Anterior cingulate cortex (tissue), 58 donors: ENCODE results near the gene AMIGO3.
"Not testable (repeated sequence)": the region's sequence is repeated elsewhere in the genome, so short reads cannot be mapped to it uniquely, and the experiment has no call there.

Experiments used
- DNase-seq, 58 donors: peaks; one replicate each; lab custom pipeline; 2025; lab: John Stamatoyannopoulos, UW

Gene AMIGO3

DNA sequence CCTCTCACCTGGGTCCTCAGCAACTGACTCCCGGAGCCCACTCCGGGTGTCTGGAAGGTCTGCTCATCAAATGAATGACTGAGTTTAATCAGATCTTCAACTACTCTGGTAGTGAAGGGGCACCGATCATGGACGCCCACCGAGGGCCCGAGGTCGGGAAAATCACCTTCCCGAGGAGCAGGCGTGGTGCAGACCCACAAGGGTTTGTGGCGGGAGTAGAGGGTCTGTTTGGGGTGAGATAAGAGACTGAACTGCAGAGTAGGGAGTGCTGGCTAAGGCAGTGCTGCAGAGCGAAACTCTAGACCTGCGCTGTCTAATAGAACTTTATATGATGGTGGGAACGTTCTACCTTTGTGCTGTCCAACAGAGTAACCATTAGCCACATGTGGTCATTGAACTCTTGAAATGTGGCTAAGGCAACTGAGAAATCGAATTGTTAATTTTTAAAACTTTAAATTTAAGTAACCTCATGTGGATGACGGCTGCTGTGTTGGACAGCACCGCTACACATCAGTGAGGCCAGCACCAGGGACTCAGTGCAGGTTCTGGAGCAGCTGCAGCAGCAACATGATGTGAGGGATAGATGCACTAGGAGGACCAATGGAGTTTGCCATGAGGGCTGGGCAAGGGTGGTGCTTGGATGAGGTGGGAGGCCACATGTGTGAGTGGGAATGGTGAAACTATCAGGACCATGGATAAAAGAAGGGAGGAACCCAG, 29.4 kb downstream of the AMIGO3 start:
- not testable (repeated sequence) for DNase-seq

DNA sequence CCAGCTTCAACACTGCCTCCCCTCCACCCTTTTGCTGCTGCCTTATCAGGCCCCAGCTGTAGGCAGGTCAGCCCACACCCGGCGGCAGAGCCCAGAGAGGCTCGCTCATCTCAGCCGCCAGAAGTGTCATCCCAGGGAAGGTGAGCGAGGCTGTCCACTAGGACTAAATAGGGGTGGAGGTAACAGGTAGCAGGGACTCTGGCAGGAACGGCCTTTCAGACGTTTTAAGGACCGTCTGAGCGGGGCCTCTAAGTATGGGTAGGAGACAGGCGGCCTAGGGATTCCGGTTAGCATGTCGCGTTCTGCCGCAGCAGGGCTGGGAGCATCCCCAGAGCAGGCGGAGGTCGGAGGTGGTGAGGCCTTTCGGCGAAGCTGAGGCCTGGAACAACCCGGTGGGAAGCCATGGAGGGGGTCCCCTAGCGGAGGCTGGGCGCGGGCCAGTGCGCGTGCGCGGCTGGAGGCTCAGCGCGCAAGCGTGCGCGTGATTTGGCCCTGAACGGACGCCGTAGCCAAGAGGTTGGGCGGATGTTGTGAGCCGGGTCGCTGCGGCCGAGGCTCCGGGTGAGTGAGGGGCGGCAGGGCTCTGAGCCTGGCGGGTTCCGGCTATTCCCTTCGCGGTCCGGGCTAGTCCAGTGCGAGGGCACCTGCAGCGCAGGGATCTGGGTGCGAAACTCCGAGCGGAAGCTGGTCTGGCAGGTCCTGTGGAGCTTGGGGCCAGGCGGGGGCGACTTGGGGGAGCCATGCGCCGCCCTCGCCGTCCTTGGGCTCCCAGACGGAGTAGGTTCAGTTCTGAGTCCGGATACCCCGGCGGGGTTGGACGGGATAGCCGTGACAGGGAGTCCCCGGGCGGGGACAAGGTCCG, 30.2 kb downstream of the AMIGO3 start, which contains the start of the genes MST1 and RNF123:
MST1 (minus strand) TSS at position 429 of the 862 bp plus-strand sequence. CDS start 783 bp downstream, outside the sequence.
RNF123 (plus strand) TSS at position 512 of the 862 bp plus-strand sequence. CDS start 1,609 bp downstream, outside the sequence.
- no peak for DNase-seq

DNA sequence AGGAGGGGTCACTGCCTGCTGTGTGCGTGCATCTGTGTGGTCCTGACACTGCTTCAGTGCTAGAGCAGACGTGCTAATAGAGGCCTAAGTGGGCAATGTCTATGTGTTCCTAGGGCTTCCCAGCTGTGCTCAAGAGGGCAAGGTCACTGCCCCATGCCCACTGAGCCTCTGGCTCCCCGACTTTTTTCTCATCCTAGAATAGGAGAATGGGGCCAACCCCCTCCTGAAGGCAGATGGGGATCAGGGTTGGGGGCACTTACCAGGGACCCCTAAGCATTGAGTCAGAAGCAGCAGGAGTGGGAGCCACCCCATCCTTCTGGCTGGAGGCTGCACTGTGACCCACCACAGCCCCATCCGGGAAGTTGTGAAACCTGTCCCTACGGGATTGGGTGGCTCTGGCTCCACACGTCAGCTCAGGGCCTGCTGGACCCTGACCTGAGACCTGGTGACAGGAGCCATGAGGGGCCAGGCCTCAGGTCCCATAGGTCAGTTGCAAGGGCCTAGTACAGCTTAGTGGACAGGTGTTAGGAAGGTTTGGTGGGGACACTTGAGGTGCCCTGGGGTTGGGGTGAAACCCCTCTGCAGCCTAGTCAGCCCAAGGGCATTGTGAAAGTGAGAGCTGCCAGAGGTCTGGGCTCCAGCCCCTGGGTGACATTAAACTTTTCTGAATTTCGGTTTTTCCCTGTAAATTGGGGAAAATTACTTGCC, 31.0 kb downstream of the AMIGO3 start:
- DNase-seq: not testable (repeated sequence)

DNA sequence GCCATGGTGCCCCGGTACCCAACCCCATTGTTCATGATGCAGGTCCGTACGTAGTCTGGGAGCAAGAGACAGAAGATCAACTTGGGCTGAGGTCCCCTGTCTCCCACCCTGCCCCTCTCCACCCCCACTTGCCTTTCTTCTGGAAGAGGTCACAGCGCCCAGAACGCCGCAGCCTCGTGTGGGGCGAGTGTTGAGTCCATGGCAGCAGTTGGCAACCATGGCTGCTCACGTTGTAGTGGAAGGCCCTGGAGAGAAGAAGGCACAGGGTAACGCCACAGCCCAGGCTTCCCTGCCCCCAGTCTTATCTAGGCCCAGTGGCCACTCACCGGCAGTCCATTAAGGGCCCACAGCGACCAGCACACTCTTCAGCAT, 32.1 kb downstream of the AMIGO3 start:
- DNase-seq: not testable (repeated sequence)

DNA sequence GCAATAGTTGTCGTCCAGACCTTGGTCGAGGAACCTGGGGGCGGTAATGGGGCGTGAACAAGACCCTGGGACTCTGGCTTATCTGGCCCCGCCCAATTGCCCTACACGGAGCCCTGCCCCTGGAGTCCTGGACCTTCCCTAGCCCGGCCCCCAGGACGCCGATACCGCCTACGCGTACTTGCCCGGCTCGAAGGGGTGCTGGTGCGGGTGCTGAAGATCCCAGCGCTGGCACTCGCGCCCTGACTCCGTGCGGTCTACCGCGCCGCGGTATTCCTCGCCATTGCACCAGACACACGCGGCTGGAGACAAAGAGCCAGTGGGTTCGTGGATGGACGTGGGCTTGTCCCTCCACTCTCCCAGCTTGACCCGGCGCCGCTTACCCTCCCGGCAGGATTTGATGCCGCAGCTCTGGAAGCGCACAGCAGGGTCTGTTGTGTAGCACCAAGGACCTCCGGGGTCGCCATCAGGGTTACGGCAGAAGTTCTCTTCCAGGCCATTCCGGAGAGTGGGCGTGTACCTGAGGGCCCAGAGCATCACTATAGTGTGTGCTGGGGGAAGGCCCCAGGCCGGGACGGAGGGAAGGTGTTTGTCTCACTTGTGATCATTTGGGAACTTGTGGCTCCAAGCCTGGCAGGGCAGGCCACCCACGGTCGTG, 32.6 kb downstream of the AMIGO3 start:
- DNase-seq: not testable (repeated sequence)

DNA sequence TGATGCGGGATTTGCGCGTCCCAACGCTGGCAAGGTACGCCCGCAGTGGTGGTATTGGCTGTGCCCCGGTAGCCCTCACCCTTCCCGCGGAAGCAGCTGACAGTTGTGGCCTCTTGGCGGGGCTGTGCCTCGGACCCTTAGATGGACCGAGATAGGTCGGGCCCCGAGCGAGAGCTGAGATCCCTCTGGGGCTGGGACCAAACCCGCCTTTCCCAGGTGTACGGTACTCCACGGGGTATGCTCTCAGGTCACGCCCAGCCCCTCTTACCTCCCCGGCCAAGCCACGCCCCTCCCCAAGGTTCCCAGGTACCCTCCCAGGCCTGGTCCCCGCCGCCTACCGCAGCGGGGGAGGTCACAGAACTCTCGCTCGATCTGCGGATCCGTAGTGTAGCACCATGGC, 33.1 kb downstream of the AMIGO3 start:
- DNase-seq: not testable (repeated sequence)

GRCh38 chr3:49685846-49686245, 33.6 kb downstream of the AMIGO3 start:
- not testable (repeated sequence) for DNase-seq

DNA sequence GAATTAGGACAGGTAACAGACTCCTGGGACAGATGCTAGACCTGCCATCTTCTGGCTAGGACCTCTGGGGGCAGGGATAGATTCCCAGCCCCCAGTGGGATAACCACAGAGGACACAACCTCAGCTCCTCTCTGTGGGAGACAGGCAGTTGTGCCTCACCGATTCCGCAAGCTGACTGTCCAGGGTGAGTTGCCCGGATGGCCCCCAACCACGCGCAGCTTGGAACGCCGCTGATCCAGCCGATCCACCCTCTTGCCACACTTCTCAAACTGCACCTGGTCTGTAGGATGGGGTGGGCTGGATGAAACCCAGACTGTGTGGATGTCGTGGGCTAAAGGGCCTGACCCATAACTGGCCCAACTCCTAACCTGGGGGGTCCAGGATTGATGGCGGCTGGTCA, 34.4 kb downstream of the AMIGO3 start:
- not testable (repeated sequence) for DNase-seq

- not testable (repeated sequence) for DNase-seq
Measured at GRCh38 chr3:49684453-49684852, 35.0 kb downstream of the AMIGO3 start.

DNA sequence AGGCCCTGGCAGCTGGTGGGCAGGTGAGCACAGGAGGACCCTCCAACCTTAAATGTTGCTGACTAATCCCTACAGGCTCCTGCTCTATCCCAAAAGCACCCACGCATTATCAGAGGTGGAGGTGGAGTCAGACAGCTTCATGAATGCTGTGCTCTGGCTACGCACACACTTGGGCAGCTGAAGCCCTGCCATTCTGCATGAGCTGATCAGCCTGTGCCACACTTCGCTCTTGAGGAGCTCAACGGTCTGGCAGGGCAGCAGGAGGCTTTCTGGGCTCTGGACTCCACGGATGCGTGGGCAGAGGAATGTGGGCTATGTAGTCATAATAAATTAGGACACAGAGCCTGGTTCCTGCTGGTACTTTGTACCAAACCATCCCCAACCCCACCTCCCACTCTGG, 36.3 kb downstream of the AMIGO3 start:
- DNase-seq: no peak

DNA sequence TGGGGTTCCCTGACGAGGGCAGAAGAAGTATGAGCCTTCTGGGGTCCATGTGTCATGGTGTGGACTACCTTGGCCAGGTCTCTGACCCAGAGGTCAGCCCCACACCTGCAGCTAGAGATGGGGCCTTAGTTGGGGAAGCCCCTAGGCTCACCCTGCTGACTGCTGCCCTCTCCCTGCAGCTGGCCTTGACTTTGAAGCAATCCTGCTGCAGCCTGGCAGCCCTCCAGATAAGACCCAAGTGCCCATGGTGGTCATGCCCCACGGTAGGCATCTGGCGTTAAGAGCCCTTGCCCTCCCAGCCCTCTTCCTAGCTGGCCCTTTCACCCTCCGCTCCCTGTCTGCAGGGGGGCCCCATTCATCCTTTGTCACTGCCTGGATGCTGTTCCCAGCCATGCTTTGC, 37.9 kb downstream of the AMIGO3 start:
- DNase-seq: no peak

DNA sequence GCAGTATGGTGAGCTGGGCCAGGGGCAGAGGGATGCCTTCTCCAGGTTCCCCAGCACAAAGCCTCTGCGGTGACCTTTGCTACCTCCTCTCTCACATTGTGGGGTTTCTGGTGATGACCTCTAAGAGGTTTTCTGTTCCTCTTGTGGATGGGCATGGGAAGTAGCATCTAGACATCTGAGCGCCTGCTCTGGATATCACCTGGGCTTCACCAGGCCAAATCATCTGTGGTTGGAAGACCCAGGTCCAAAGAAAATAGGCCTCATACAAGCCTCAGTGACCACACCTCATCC, 38.3 kb downstream of the AMIGO3 start:
- no peak for DNase-seq

GRCh38 chr3:49680493-49681231, 38.8 kb downstream of the AMIGO3 start:
- no peak for DNase-seq

DNA sequence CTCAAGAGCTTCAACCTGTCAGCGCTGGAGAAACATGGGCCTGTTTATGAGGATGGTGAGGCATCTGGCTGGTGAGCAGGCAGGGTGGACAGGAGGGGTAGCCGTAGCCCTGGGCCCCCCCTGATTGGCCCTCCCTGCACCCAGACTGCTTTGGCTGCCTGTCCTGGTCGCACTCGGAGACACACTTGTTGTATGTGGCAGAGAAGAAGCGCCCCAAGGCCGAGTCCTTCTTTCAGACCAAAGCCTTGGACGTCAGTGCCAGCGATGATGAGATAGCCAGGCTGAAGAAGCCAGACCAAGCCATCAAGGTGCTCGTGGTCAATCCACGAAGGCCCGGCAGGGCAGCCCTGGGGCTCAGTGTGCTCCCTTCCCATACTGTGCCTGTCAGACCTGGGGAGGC, 43.6 kb downstream of the AMIGO3 start:
- no peak for DNase-seq

DNA sequence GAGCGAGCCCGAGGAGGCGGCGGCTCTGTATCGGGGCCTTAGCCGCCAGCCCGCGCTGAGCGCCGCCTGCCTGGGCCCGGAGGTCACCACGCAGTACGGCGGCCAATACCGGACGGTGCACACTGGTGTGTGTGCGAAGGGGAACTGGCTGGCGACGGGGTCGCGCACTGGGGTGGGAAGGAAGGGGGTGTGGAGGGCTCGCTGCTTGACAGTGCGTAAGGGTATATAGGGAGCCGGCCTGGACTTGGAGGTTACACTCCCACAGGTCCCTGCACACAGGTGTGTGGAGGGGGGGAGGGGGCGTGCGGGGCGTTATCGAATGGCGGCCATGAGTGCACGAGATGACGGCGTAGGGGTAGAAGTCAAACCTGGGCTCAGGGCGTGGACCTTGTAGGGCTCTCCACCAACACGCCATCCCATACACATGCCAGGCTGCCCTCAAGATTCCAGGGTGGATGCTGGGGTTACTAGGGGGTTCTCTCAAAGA, 44.9 kb downstream of the AMIGO3 start:
- DNase-seq: no peak

- no peak for DNase-seq
Measured at GRCh38 chr3:49673715-49674496, 45.6 kb downstream of the AMIGO3 start, which contains the start of gene APEH. Gene APEH (plus strand): TSS chr3:49674351. CDS start chr3:49674402, 51 bp downstream.

- DNase-seq: no peak
Measured at GRCh38 chr3:49673121-49673714, 46.3 kb downstream of the AMIGO3 start.
